ENCODE measurements around the gene FER. TPM values are rescaled to one million over a fixed set of nuclear protein-coding genes. Genes with fewer than 3 reads are reported as not detected.

Gene FER
- total and polyA plus RNA-seq, 2 of the 8 experiments (the other 6 are each of a cell fraction or from before 2014, with no cell fraction given): 1.3 to 15.8 TPM

DNA sequence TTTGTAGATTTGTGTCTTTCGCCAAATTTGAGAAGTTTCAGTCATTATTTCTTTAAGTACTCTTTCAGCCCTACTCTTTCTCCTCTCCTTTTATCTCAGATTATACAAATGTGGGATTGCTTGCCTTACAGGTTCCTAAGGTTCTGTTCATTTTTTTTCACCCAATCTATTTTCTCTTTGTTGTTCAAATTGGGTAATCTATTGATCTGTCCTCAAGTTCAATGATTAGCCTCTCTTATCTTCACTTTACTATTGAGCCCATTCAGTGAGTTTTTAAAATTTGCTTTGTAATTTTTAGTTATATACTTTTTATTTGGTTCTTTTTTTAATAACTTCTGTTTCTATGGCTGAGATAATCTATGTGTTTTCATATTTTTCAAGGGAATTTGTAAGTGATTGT, 282.1 kb downstream of the FER start (continued):
- TF ChIP-seq TAF1 (IDR thresholded peaks at IDR 0.05; ENCODE audit: low read depth, low read length) (no peak), RNF2 (IDR thresholded peaks at IDR 0.05; ENCODE audit: borderline replicate concordance, low read depth, low read length, missing control alignments, poor library complexity, severe bottlenecking) (no peak), TEAD4 (IDR thresholded peaks at IDR 0.05; ENCODE audit: low read depth, low read length) (no peak), SAP30 (IDR thresholded peaks at IDR 0.05; ENCODE audit: insufficient read depth, insufficient replicate concordance, low read length) (no peak), E2F6 (IDR thresholded peaks at IDR 0.05) (no peak)
